SJCRH30 (cell line): ENCODE results near the gene SLC25A20. TPM values are rescaled to one million over a fixed set of nuclear protein-coding genes. Genes with fewer than 3 reads are reported as not detected.
A peak's percentile ranks its signal among the peaks of the same experiment; 100 is the strongest.

Experiments used
- DNase-seq, 2 experiments: peaks; one replicate each; pipeline ENCODE4 v3.0.0-alpha.2; 2015 to 2020
- H3K27ac ChIP-seq: fragments of 250-450 bp; sonication (Bioruptor Pico); 2 replicates; pipeline ENCODE4 v1.5.1; 2020; ENCODE audit warnings: mild to moderate bottlenecking, moderate library complexity
- H3K27me3 ChIP-seq: fragments of 250-450 bp; sonication (Bioruptor Pico); 2 replicates; pipeline ENCODE4 v1.5.1; 2020; ENCODE audit warnings: mild to moderate bottlenecking, moderate library complexity
- H3K36me3 ChIP-seq: fragments of 250-450 bp; sonication (Bioruptor Pico); 2 replicates; pipeline ENCODE4 v1.5.1; 2020; ENCODE audit warnings: mild to moderate bottlenecking, moderate library complexity
- H3K4me1 ChIP-seq: fragments of 250-450 bp; sonication (Bioruptor Pico); 2 replicates; pipeline ENCODE4 v1.5.1; 2020; ENCODE audit warnings: mild to moderate bottlenecking, moderate library complexity
- H3K4me3 ChIP-seq: fragments of 250-450 bp; sonication (Bioruptor Pico); 2 replicates; pipeline ENCODE4 v1.5.1; 2020; ENCODE audit warnings: mild to moderate bottlenecking, moderate library complexity
- H3K9me3 ChIP-seq: fragments of 250-450 bp; sonication (Bioruptor Pico); replicated peaks from 2 replicates; pipeline ENCODE4 v1.5.1; 2020; ENCODE audit warnings: mild to moderate bottlenecking, moderate library complexity
- total RNA-seq: library from RNA; depleted of rRNA; stranded (reverse); fragments of >200 nt; shearing (Covaris generic); gene quantifications from 2 replicates; pipeline ENCODE4 v1.2.3, GENCODE V29; 2014

SLC25A20 gene
- total RNA-seq, 1 experiment from 2014 or later, result 6.8 TPM

- H3K4me3 ChIP-seq, result no peak overlapping the region
- no peaks in the 10 kb centered on the region for H3K4me1 ChIP-seq
- H3K36me3 ChIP-seq, result no peaks in the 10 kb centered on the region
- no peak for DNase-seq
- H3K9me3 ChIP-seq, result no peaks in the 10 kb centered on the region
- no peaks in the 10 kb centered on the region for H3K27me3 ChIP-seq
- H3K27ac ChIP-seq, result no peak overlapping the region
Measured at GRCh38 chr3:48879994-48880377, 18.7 kb downstream of the SLC25A20 start.

- Histone ChIP-seq H3K36me3 (no peaks in the 10 kb centered on the region), H3K4me1 (no peaks in the 10 kb centered on the region), H3K27me3 (no peaks in the 10 kb centered on the region), H3K27ac (no peak overlapping the region), H3K9me3 (no peaks in the 10 kb centered on the region), H3K4me3 (no peak overlapping the region)
- DNase-seq, result no peak
Measured at GRCh38 chr3:48879307-48879993, 19.2 kb downstream of the SLC25A20 start.

GRCh38 chr3:48877671-48878070 is 21.0 kb downstream of the SLC25A20 start:
- no peaks in the 10 kb centered on the region for H3K36me3 ChIP-seq
- DNase-seq, result no peak
- H3K27me3 ChIP-seq, result no peaks in the 10 kb centered on the region
- no peaks in the 10 kb centered on the region for H3K9me3 ChIP-seq
- H3K4me3 ChIP-seq, result no peak overlapping the region
- H3K4me1 ChIP-seq, result no peaks in the 10 kb centered on the region
- no peak overlapping the region for H3K27ac ChIP-seq

GRCh38 chr3:48863122-48863521 is 35.6 kb downstream of the SLC25A20 start:
- Histone ChIP-seq H3K36me3 (no peaks in the 10 kb centered on the region), H3K4me1 (no peaks in the 10 kb centered on the region), H3K4me3 (no peak overlapping the region), H3K27me3 (no peaks in the 10 kb centered on the region), H3K9me3 (no peaks in the 10 kb centered on the region), H3K27ac (no peak overlapping the region)
- no peak for DNase-seq

- Histone ChIP-seq H3K27me3 (no peaks in the 10 kb centered on the region), H3K27ac (no peak overlapping the region), H3K36me3 (no peaks in the 10 kb centered on the region), H3K4me3 (no peak overlapping the region), H3K9me3 (no peaks in the 10 kb centered on the region), H3K4me1 (peaks cover 10% of the 10 kb centered on the region)
- no peak for DNase-seq
Measured at GRCh38 chr3:48859206-48859605, 39.5 kb downstream of the SLC25A20 start.

- Histone ChIP-seq H3K27ac (no peak overlapping the region), H3K36me3 (no peaks in the 10 kb centered on the region), H3K9me3 (no peaks in the 10 kb centered on the region), H3K4me3 (no peak overlapping the region), H3K27me3 (no peaks in the 10 kb centered on the region), H3K4me1 (peaks cover 13% of the 10 kb centered on the region)
- DNase-seq, result no peak
Measured at GRCh38 chr3:48858709-48859108, 40.0 kb downstream of the SLC25A20 start.

GRCh38 chr3:48857641-48858040 is 41.0 kb downstream of the SLC25A20 start:
- Histone ChIP-seq H3K4me1 (peaks cover 21% of the 10 kb centered on the region), H3K4me3 (no peak overlapping the region), H3K36me3 (no peaks in the 10 kb centered on the region), H3K9me3 (no peaks in the 10 kb centered on the region), H3K27me3 (no peaks in the 10 kb centered on the region), H3K27ac (no peak overlapping the region)
- DNase-seq, result no peak

- no peaks in the 10 kb centered on the region for H3K9me3 ChIP-seq
- no peak overlapping the region for H3K27ac ChIP-seq
- H3K27me3 ChIP-seq, result no peaks in the 10 kb centered on the region
- H3K36me3 ChIP-seq, result no peaks in the 10 kb centered on the region
- H3K4me3 ChIP-seq, result no peak overlapping the region
- peaks cover 30% of the 10 kb centered on the region for H3K4me1 ChIP-seq
- no peak for DNase-seq
Measured at GRCh38 chr3:48856469-48856868, 42.2 kb downstream of the SLC25A20 start.

GRCh38 chr3:48855681-48856447 is 42.8 kb downstream of the SLC25A20 start:
- Histone ChIP-seq H3K27ac (no peak overlapping the region), H3K4me1 (peaks cover 32% of the 10 kb centered on the region), H3K9me3 (no peaks in the 10 kb centered on the region), H3K4me3 (no peak overlapping the region), H3K36me3 (no peaks in the 10 kb centered on the region), H3K27me3 (no peaks in the 10 kb centered on the region)
- DNase-seq, result peak in 1 of 2 experiments; percentile 44

GRCh38 chr3:48852151-48852550 is 46.5 kb downstream of the SLC25A20 start:
- Histone ChIP-seq H3K36me3 (no peaks in the 10 kb centered on the region), H3K27ac (no peak overlapping the region), H3K27me3 (no peaks in the 10 kb centered on the region), H3K9me3 (no peaks in the 10 kb centered on the region), H3K4me3 (no peak overlapping the region), H3K4me1 (peaks cover 32% of the 10 kb centered on the region)
- DNase-seq, result no peak

GRCh38 chr3:48851407-48851806 is 47.3 kb downstream of the SLC25A20 start:
- no peaks in the 10 kb centered on the region for H3K27me3 ChIP-seq
- H3K9me3 ChIP-seq, result no peaks in the 10 kb centered on the region
- H3K27ac ChIP-seq, result no peak overlapping the region
- H3K4me1 ChIP-seq, result peaks cover 32% of the 10 kb centered on the region
- DNase-seq, result peak; percentile 82 to 85
- no peak overlapping the region for H3K4me3 ChIP-seq
- H3K36me3 ChIP-seq, result no peaks in the 10 kb centered on the region

- Histone ChIP-seq H3K9me3 (no peaks in the 10 kb centered on the region), H3K4me1 (peaks cover 20% of the 10 kb centered on the region), H3K4me3 (no peak overlapping the region), H3K36me3 (no peaks in the 10 kb centered on the region), H3K27me3 (no peaks in the 10 kb centered on the region), H3K27ac (no peak overlapping the region)
- no peak for DNase-seq
Measured at GRCh38 chr3:48848816-48849515, 49.7 kb downstream of the SLC25A20 start.

GRCh38 chr3:48847504-48848423 is 50.9 kb downstream of the SLC25A20 start, which contains the start of gene PRKAR2A:
PRKAR2A (minus strand) TSS chr3:48847874; CDS start chr3:48847596, 278 bp downstream.
- DNase-seq, result peak; percentile 85 to 90
- peak within 1 kb of the TSS; percentile 35; the same call in 1 of the 2 replicates for H3K27ac ChIP-seq

GRCh38 chr3:48847053-48847503 is 51.6 kb downstream of the SLC25A20 start:
- no peaks in the 10 kb centered on the region; the same call in 1 of the 2 replicates for H3K9me3 ChIP-seq
- DNase-seq, result peak; percentile 78 to 82
- H3K36me3 ChIP-seq, result no peaks in the 10 kb centered on the region
- H3K4me3 ChIP-seq, result peak overlapping the region; percentile 73
- H3K4me1 ChIP-seq, result peaks cover 8% of the 10 kb centered on the region
- peak overlapping the region; percentile 35; the same call in 1 of the 2 replicates for H3K27ac ChIP-seq
- H3K27me3 ChIP-seq, result no peaks in the 10 kb centered on the region

More at GRCh38 chr3:48847504-48848423, 50.9 kb downstream of the SLC25A20 start, which contains the start of gene PRKAR2A:
- Histone ChIP-seq H3K4me1 (peaks cover 11% of the 10 kb centered on the region), H3K4me3 (peak within 1 kb of the TSS; percentile 73), H3K36me3 (no peaks in the 10 kb centered on the region), H3K27me3 (no peaks in the 10 kb centered on the region), H3K9me3 (no peaks in the 10 kb centered on the region)
